ENCODE results near the gene SDR42E2.
A peak's percentile ranks its signal among the peaks of the same experiment; 100 is the strongest.
"Not testable (repeated sequence)": the region's sequence is repeated elsewhere in the genome, so short reads cannot be mapped to it uniquely, and the experiment has no call there.

Gene SDR42E2

DNA sequence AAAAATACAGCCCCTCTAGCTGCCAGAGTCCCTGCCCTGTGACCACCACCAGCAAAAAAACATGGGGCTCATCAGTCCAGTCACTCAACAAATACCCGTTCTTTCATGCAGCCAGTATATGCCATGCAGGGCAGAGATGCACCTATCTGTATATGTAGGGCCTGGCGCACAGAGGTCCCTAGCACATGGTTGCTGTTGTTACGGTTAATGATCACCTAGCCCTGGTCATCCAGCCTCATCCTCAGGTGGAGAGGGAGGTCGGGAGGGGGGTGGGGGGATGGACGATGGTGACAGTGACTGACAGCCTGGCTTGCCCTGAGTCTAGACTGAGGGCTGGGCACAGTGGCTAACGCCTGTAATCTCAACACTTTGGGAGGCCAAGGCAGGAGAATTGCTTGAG lies 1.5 kb downstream of the SDR42E2 start:
- no peak for DNase-seq

GRCh38 chr16:22164482-22164881 lies 2.2 kb downstream of the SDR42E2 start:
- no peak for DNase-seq

- no peak for DNase-seq
Measured at GRCh38 chr16:22165508-22166285, 3.4 kb downstream of the SDR42E2 start.

DNA sequence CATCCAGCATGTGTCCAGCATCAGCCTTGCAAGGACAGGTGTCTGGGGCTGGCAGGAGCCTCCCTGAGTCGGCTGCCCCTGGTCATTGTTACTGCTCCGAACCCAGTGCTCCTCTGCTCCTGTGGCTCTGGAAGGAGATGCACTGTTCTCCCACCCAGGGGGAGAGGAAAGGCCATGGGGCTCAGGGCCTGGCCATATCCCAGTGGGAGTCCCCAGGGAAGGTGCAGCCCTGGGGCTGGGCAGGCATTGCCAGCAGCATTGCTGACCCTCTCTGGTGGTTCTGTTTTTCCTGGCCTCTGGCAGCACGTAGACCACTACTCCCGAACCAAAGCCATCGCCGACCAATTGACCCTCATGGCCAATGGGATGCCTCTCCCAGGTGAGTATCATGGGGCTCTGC lies 9.6 kb downstream of the SDR42E2 start:
- no peak for DNase-seq

DNA sequence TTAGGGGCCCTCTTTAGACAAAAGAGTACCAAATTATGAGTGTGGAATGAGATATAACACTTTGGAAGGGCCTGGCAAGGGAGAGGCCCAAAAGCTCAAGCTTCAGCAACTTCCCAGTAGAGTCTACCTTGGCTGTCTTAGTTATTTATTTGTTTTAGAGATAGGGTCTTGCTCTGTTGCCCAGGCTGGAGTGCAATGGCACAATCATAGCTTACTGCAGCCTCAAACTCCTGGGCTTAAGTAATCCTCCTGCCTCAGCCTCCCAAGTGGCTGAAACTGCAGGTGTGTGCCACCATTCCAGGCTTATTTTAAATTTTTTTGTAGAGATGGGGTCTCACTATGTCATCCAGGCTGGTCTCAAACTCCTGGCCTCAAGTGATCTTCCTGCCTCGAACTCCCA lies 10.3 kb downstream of the SDR42E2 start:
- DNase-seq, result not testable (repeated sequence)

DNA sequence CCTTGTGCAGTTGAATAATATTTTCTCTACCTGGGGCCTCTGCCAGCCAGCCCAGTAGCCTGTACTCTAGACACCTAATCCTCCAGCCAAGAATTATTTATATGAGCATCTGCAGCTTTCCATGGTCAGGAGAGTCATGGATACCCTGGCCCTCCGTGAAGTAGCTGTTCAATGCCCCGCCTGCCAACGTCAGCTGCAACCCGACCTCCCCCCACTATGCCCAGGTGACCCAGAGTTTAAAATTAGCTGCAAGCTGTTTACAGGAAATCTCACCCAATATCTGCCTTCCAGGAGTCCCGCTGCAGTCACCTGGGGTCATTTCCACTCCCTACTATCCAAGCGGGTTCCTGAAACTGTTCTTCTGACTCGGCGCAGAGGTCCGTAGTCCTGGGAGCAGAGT lies 12.3 kb downstream of the SDR42E2 start:
- no peak for DNase-seq

DNA sequence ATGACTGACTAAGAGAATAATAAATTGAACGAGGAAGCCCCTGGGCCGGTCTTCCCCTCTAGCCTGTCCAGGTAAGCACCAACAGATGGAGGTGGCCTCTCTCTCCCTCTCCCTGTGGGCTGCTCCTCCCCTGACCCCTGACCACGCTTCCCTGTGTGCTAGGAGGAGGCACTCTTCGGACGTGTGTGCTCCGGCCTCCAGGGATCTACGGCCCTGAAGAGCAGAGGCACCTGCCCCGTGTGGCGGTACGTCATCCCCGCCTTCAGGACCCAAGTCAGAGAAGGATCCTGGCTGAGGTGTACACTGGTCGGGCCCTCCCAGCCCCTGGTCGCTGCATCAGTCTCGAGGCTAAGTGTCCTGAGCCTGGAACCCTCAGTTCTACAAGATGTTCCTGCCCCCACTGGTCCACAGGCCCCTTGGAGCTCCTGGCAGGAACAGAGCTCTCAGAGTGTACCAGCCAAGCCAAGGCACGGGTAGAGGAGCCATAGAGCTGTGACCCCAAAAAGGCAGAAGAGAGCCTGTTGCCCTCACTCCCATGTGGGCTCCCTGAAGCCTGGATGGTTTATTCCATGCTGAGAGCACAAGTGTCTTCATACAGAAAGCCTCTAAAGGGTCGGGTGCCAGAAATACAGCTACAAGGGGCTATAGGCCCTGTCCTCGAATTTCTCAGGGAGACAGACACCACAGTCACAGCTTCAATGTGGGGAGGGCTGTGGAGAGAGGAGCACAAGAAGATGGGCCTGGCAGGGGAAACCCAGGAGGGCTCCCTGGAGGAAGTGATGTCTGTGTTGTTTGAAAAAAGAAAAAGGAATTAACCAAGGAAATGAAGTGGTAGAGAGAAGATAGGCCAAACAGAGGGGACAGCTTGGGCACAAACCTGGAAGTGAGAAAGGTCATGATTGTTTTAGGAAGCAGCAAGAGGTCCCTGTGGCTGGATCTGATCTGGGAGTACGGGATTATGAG lies 15.9 kb downstream of the SDR42E2 start:
- no peak for DNase-seq

DNA sequence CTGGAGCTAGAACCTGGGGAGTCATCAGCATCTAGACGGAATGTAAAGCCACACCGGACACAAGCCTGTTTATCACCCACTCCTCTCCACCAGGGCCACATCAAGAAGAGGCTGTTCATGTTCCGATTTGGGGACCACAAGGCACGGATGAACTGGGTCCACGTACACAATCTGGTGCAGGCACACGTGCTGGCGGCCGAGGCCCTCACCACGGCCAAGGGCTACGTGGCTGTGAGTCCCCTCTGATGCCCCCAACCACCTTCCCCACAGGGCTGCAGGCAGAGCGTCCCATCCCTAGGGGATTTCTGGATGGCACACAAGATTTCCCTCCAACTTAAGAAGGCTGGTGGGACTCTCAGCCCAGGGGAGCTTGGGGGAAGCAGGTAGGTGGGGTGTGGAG lies 19.1 kb downstream of the SDR42E2 start:
- DNase-seq, result no peak

DNA sequence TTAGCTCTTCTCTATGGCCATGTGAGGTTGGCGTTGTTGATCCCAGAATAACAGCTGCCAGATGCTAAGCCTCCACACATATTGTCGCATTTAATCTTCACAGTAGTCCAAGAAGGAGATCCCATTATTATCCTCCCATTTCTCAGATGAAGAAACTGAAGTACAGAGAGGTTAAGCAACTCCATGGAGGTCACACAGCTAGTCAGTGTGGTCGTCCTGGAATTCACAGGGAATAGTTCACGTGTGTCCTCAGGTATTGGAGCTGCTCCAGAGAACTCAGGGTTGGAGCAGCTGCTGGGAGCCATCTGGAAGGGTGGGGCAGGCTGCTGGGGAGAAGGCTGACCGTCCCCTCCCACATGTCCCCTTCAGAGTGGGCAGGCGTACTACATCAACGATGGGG lies 19.5 kb downstream of the SDR42E2 start:
- DNase-seq, result no peak

DNA sequence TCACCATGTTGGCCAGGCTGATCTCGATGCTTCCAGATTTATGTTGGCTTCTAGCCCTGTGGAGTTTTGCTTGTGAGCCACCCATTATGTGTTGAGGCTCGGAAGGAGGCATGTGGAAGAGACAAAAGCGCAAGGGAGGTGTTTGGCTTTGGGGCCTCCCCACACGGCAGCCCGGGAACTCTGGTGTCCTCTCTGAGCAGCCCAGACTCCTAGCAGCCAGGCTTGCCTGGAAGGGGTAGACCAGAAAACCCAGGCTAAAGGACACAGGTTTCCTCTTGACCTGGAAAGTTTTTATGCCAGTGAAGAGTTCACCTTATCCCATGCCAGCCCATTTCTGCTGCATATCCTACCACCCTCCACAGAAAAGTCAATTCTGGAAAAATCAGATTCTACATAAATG lies 21.0 kb downstream of the SDR42E2 start:
- DNase-seq, result no peak

GRCh38 chr16:22183901-22184614 lies 21.8 kb downstream of the SDR42E2 start:
- DNase-seq, result no peak

DNA sequence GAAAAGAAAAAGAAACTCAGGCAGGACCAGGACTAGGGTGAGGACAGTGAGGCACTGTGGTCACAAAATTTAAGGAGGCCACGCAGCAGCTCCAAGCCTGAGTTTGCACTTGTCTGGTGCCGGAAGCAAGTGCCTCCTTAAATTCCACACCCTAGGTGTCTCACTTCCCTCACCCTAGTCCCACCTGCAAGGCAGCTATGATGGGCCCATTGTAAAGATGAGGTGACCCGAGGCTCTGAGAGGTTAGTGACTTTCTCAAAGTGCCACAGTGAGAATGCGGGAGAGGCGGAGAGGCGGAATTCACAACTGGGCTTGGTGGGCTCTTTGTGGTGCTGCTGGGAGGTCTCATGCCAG lies 22.3 kb downstream of the SDR42E2 start:
- no peak for DNase-seq

DNA sequence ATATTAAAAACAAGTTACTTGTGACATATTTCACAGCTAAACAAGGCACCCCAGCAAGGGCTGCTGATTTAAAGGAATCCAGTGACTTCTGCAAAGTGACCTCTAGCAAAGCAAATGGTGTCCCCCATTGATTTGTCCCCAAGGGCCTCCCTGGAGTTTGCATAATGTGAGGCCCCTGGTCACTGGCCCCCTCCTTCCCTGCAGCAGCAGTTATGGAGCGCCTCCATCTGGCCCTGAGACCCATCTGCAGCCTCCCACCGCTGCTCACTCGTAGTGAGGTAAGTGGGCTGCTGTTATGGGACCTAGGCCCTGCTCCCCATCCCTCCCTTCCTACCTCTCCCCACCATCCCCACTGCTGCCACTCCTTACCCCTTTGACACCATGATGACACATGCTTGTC lies 24.2 kb downstream of the SDR42E2 start:
- DNase-seq, result peak; percentile 18

GRCh38 chr16:22188267-22188594 lies 25.9 kb downstream of the SDR42E2 start:
- DNase-seq, result no peak

GRCh38 chr16:22188595-22189442 lies 26.5 kb downstream of the SDR42E2 start:
- peak; percentile 87 for DNase-seq

- DNase-seq, result peak; percentile 22
Measured at GRCh38 chr16:22189473-22190080, 27.3 kb downstream of the SDR42E2 start.

DNA sequence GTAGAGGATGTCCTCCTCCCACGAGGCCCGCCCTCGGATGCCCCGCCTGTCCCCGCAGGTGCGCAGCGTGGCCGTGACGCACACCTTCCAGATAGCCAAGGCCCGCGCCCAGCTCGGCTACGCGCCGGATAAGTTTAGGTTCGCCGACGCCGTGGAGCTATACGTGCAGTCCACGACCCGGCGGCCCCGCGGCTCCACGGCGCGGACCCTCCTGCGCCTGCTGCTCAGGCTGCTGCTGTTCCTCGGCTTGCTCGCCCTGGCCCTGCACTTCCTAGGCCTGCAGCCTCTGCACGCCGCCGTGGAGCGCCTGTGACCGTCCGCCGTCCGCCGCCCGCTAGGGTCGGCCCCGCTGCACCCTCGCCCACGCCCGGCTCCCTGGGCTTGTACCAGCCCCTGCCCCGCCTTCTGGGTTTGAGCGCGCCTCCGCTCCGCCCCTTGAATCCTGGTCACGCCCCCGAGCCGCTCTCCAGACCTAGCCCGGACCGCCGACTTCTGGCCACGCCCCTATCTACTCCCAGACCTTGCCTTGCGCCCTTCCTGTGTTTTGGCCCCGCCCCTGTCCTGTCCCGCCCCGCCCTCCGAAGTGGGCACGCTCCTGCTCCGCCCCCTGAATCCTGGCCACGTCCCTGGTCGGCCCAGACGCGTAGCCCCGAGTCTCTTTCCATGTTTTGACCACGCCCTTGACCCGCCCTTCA lies 27.9 kb downstream of the SDR42E2 start:
- DNase-seq, result no peak

GRCh38 chr16:22190776-22191531 lies 28.6 kb downstream of the SDR42E2 start:
- peak; percentile 100 for DNase-seq

- peak; percentile 80 for DNase-seq
Measured at GRCh38 chr16:22191532-22192260, 29.4 kb downstream of the SDR42E2 start.
